HG03095 (cell line): ENCODE data around the gene STXBP1.

Experiments
- ATAC-seq: cut with Tn5 transposase; IDR thresholded peaks from one replicate; pipeline ENCODE4 v1.9.1; 2021; ENCODE audit warnings: moderate library complexity; ENCODE audit not compliant: unreplicated experiment

STXBP1 gene

GRCh38 chr9:127686461-127687393 lies 74.7 kb downstream of the STXBP1 start:
- ATAC-seq = no peak

GRCh38 chr9:127689329-127690000 lies 77.4 kb downstream of the STXBP1 start:
- no peak for ATAC-seq

- no peak for ATAC-seq
Measured at GRCh38 chr9:127690735-127691134, 78.7 kb downstream of the STXBP1 start.

GRCh38 chr9:127692071-127692470 lies 80.0 kb downstream of the STXBP1 start:
- no peak for ATAC-seq

- ATAC-seq = no peak
Measured at GRCh38 chr9:127693143-127693542, 81.1 kb downstream of the STXBP1 start.

GRCh38 chr9:127693697-127694096 lies 81.6 kb downstream of the STXBP1 start:
- ATAC-seq = no peak

- no peak for ATAC-seq
Measured at GRCh38 chr9:127694890-127695720, 83.0 kb downstream of the STXBP1 start.

GRCh38 chr9:127697575-127697974 lies 85.5 kb downstream of the STXBP1 start:
- no peak for ATAC-seq

GRCh38 chr9:127698386-127698785 lies 86.3 kb downstream of the STXBP1 start:
- ATAC-seq = no peak

GRCh38 chr9:127698985-127699670 lies 87.1 kb downstream of the STXBP1 start:
- peak; percentile 81 for ATAC-seq

GRCh38 chr9:127700140-127700539 lies 88.1 kb downstream of the STXBP1 start:
- ATAC-seq = no peak

GRCh38 chr9:127700594-127701255 lies 88.6 kb downstream of the STXBP1 start:
- ATAC-seq = no peak

GRCh38 chr9:127703289-127703946 lies 91.3 kb downstream of the STXBP1 start:
- no peak for ATAC-seq

GRCh38 chr9:127705577-127706379 lies 93.7 kb downstream of the STXBP1 start:
- no peak for ATAC-seq

GRCh38 chr9:127706836-127707241 lies 94.8 kb downstream of the STXBP1 start, which contains the start of gene CFAP157:
TSS of gene CFAP157 (plus strand) at chr9:127706988. CDS start at chr9:127707032, 44 bp downstream.
- ATAC-seq = no peak

GRCh38 chr9:127707766-127708165 lies 95.7 kb downstream of the STXBP1 start:
- ATAC-seq = no peak

- no peak for ATAC-seq
Measured at GRCh38 chr9:127708952-127709587, 97.0 kb downstream of the STXBP1 start.

- no peak for ATAC-seq
Measured at GRCh38 chr9:127710204-127710783, 98.2 kb downstream of the STXBP1 start.
